Endothelial cell of umbilical vein (primary cell): ENCODE measurements around the gene HES2.

ENCODE experiments used
- CTCF ChIP-seq, 2 donors: IDR thresholded peaks; 1 replicate in 1 of 2; 2 replicates in 1 of 2; pipeline ENCODE4 v1.5.1; 2011; ENCODE audit warnings: low read length in 2 of 2, mild to moderate bottlenecking in 2 of 2, moderate library complexity in 2 of 2, control low read depth in 1 of 2, inconsistent platforms in 1 of 2, low read depth in 1 of 2; ENCODE audit not compliant: insufficient read depth in 1 of 2; ENCODE audit errors: extremely low read depth in 1 of 2
- EZH2 ChIP-seq: IDR thresholded peaks from 2 replicates; pipeline ENCODE4 v1.6.1; 2012; ENCODE audit warnings: borderline replicate concordance, low read depth, mild to moderate bottlenecking, moderate library complexity, low read length, inconsistent platforms; ENCODE audit not compliant: severe bottlenecking
- FOS ChIP-seq: IDR thresholded peaks from 2 replicates; pipeline ENCODE4 v1.6.1; 2011; ENCODE audit warnings: mild to moderate bottlenecking, low read length, moderate library complexity, borderline replicate concordance; ENCODE audit not compliant: insufficient read depth
- JUN ChIP-seq: IDR thresholded peaks from 2 replicates; pipeline ENCODE4 v1.6.1; 2011; ENCODE audit warnings: borderline replicate concordance, low read depth; ENCODE audit not compliant: insufficient read length, insufficient read depth
- MAX ChIP-seq: IDR thresholded peaks from 2 replicates; pipeline ENCODE4 v1.6.1; 2011; ENCODE audit not compliant: insufficient read depth, insufficient read length
- MYC ChIP-seq: IDR thresholded peaks from one replicate; pipeline ENCODE4 v1.6.1; 2011; ENCODE audit warnings: mild to moderate bottlenecking, low read depth, low read length
- POLR2A ChIP-seq: IDR thresholded peaks from 2 replicates; pipeline ENCODE4 v1.6.1; 2012; ENCODE audit warnings: low read depth, mild to moderate bottlenecking, control low read depth, low read length
- POLR2AphosphoS5 ChIP-seq: IDR thresholded peaks from 2 replicates; pipeline ENCODE4 v1.6.1; 2012; ENCODE audit warnings: low read depth, mild to moderate bottlenecking, control low read depth, low read length, moderate library complexity; ENCODE audit not compliant: insufficient read depth

- no peak for TF ChIP-seq POLR2AphosphoS5
- TF ChIP-seq CTCF (IDR thresholded peaks at IDR 0.05; ENCODE audit: extremely low read depth in 1 of 2, insufficient read depth in 1 of 2, low read depth in 1 of 2, low read length in 2 of 2) = no peak
- no peak for TF ChIP-seq POLR2A
- TF ChIP-seq EZH2 = no peak
- no peak for TF ChIP-seq MAX
- TF ChIP-seq JUN = no peak
- no peak for TF ChIP-seq MYC
- no peak for TF ChIP-seq FOS
Observed at GRCh38 chr1:6408023-6408422, 11.7 kb downstream of the HES2 start.
